Endothelial cell of umbilical vein (primary cell): ENCODE results near the gene HIP1R. TPM values are rescaled to one million over a fixed set of nuclear protein-coding genes. Genes with fewer than 3 reads are reported as not detected.

ENCODE experiments used
- BruUV-seq: library from RNA; stranded (reverse); fragments of 400-500 nt; replicated peaks from 2 replicates; lab custom pipeline; 2021; lab: Mats Ljungman, UMichigan
- CTCF ChIA-PET: fragments of 300-600, 350-600 bp; sonication (Branson Sonifier 250); formaldehyde crosslinking; loops from one replicate; lab custom pipeline; 2021; ENCODE audit warnings: antibody characterized with exemption, inconsistent platforms; lab: Charles Lee
- POLR2A ChIA-PET: fragments of 300-600, 350-600 bp; sonication (Branson Sonifier 250); formaldehyde crosslinking; loops from one replicate; lab custom pipeline; 2021; ENCODE audit warnings: antibody characterized with exemption, inconsistent platforms; lab: Charles Lee
- DNase-seq: peaks from one replicate; pipeline ENCODE4 v3.0.0-alpha.2; 2011; ENCODE audit warnings: low read depth, low spot score
- FAIRE-seq: peaks from 2 replicates; lab custom pipeline; 2011; peaks lifted over from hg19 to GRCh38; lab: Jason Lieb, UNC
- H2AFZ ChIP-seq: 2 replicates; pipeline ENCODE4 v1.6.0; 2012; ENCODE audit warnings: low read depth, low read length, control low read depth, inconsistent platforms
- H3K27ac ChIP-seq: 2 replicates; pipeline ENCODE4 v1.5.1; 2011; ENCODE audit warnings: low read depth, mild to moderate bottlenecking, control low read depth, low read length, moderate library complexity; ENCODE audit not compliant: insufficient read depth
- H3K27me3 ChIP-seq, 2 experiments: 2 replicates each; pipeline versions ENCODE4 v1.6.0 to v1.6.1; 2011; ENCODE audit warnings: low read length in 2 of 2, mixed read lengths in 1 of 2; ENCODE audit not compliant: control insufficient read depth in 2 of 2, insufficient read depth in 2 of 2
- H3K36me3 ChIP-seq, 2 experiments: 2 replicates in 1 of 2; 3 replicates in 1 of 2; pipeline ENCODE4 v1.5.1; 2011; ENCODE audit warnings: low read length in 2 of 2, mild to moderate bottlenecking in 1 of 2, moderate library complexity in 1 of 2; ENCODE audit not compliant: control insufficient read depth in 2 of 2, insufficient read depth in 2 of 2; ENCODE audit errors: extremely low read depth in 1 of 2
- H3K4me1 ChIP-seq: 3 replicates; pipeline ENCODE4 v1.5.1; 2011; ENCODE audit warnings: mild to moderate bottlenecking, low read length; ENCODE audit not compliant: control insufficient read depth, insufficient read depth; ENCODE audit errors: extremely low read depth
- H3K4me2 ChIP-seq: 2 replicates; pipeline ENCODE4 v1.6.1; 2011; ENCODE audit warnings: low read length, control low read depth, mixed read lengths; ENCODE audit not compliant: insufficient read depth
- H3K4me3 ChIP-seq, 3 experiments: fragments of 200-600 bp in 1 of 3; sonication (generic), shearing (Covaris generic) in 1 of 3; replicated peaks in 1 of 3; 2 replicates each; pipeline ENCODE4 v1.5.1; 2011 to 2016; ENCODE audit warnings: control low read depth in 3 of 3, low read length in 3 of 3, mild to moderate bottlenecking in 2 of 3, inconsistent platforms in 1 of 3, low read depth in 1 of 3, moderate library complexity in 1 of 3; ENCODE audit not compliant: insufficient read depth in 1 of 3
- H3K79me2 ChIP-seq: 2 replicates; pipeline ENCODE4 v1.6.0; 2012; ENCODE audit warnings: low read length, inconsistent platforms; ENCODE audit not compliant: control insufficient read depth, insufficient read depth
- H3K9ac ChIP-seq: replicated peaks from 2 replicates; pipeline ENCODE3; 2011; ENCODE audit warnings: low read length, control low read depth; ENCODE audit not compliant: insufficient read depth; ENCODE audit errors: extremely low read depth
- H3K9me1 ChIP-seq: replicated peaks from 3 replicates; pipeline ENCODE4 v1.6.0; 2011; ENCODE audit warnings: mild to moderate bottlenecking, low read length; ENCODE audit not compliant: control insufficient read depth, insufficient read depth; ENCODE audit errors: extremely low read depth
- H3K9me3 ChIP-seq: replicated peaks from 2 replicates; pipeline ENCODE4 v1.5.1; 2012; ENCODE audit warnings: low read length, inconsistent platforms; ENCODE audit not compliant: control insufficient read depth, insufficient read depth
- H4K20me1 ChIP-seq: replicated peaks from 2 replicates; pipeline ENCODE3; 2011; ENCODE audit warnings: mild to moderate bottlenecking, low read length; ENCODE audit not compliant: control insufficient read depth, insufficient read depth; ENCODE audit errors: extremely low read depth
- MYC ChIP-seq: IDR thresholded peaks from one replicate; pipeline ENCODE4 v1.6.1; 2011; ENCODE audit warnings: mild to moderate bottlenecking, low read depth, low read length
- POLR2A ChIP-seq: IDR thresholded peaks from 2 replicates; pipeline ENCODE4 v1.6.1; 2012; ENCODE audit warnings: low read depth, mild to moderate bottlenecking, control low read depth, low read length
- dilution Hi-C: fragments of 300-500 bp; cut with MboI; formaldehyde crosslinking; loops from one replicate; pipeline ENCODE4 v1.15.0; 2019; ENCODE audit warnings: low sequenced_read_pairs; ENCODE audit not compliant: extremely low pct_ligation_motif_present
- intact Hi-C: fragments of 100-400 bp; cut with micrococcal nuclease; formaldehyde crosslinking; loops from one replicate; pipeline ENCODE4 v1.10.0; 2022
- polyA plus RNA-seq, 4 experiments: library from polyadenylated mRNA; depleted of rRNA in 3 of 4; stranded (reverse) in 3 of 4; unstranded in 1 of 4; fragments of >200 nt; gene quantifications; 2 replicates each; pipeline versions ENCODE4 v1.2.1 to v1.2.3, GENCODE V29; 2011 to 2012; ENCODE audit warnings: missing spikeins in 1 of 4
- total RNA-seq: library from RNA; stranded (reverse); gene quantifications from 2 replicates; pipeline ENCODE4 v1.2.3, GENCODE V29; 2021
- TF ChIP-seq, protein P1 (sequence below), 2 donors: IDR thresholded peaks; 1 replicate in 1 of 2; 2 replicates in 1 of 2; pipeline ENCODE4 v1.5.1; 2011; ENCODE audit warnings: low read length in 2 of 2, mild to moderate bottlenecking in 2 of 2, moderate library complexity in 2 of 2, control low read depth in 1 of 2, inconsistent platforms in 1 of 2, low read depth in 1 of 2; ENCODE audit not compliant: insufficient read depth in 1 of 2; ENCODE audit errors: extremely low read depth in 1 of 2

The HIP1R gene
- total and polyA plus RNA-seq, 2 donors (not counting 3 experiments of a cell fraction or from before 2014, with no cell fraction given) = 111 to 122 TPM

DNA sequence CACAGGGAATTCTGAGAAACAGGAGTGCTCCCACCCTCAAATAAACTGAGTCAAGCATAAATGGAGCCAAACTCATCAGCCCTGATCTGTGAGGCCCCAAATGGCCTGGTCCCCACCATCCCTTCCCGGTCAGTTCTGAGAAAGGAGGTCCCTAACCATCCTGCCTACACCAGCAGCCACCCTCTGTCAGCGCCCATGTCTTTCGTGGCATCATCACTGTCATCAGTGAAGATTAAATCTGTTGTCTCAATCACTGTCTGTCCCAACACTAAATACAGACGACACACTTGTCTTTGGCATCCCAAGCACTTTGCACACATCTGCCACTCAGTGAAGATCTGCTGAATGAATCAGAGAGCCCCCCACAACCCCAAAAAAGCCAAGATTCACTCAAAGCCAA is 38.3 kb downstream of the HIP1R start:
- H3K9me3 ChIP-seq = no peaks in the 10 kb centered on the region
- H2AFZ ChIP-seq = no peak overlapping the region
- DNase-seq (no peak), FAIRE-seq (no peak)
- no peak overlapping the region for H3K9ac ChIP-seq
- no peak overlapping the region for H3K4me2 ChIP-seq
- H3K9me1 ChIP-seq = no peaks in the 10 kb centered on the region
- dilution Hi-C loops (no loop called here), intact Hi-C loops (no loop called here)
- H3K27ac ChIP-seq = no peak overlapping the region
- CTCF ChIA-PET = interaction anchor here (4.0 kb wide), 1 partner anchor 78 kb away, joined by 23 read pairs; no protein-coding TSS in a partner anchor
- POLR2A ChIA-PET = no interaction called here
- H3K4me1 ChIP-seq = peaks cover 32% of the 10 kb centered on the region
- H3K79me2 ChIP-seq = peaks cover 77% of the 10 kb centered on the region
- no peak for TF ChIP-seq POLR2A
- no peaks in the 10 kb centered on the region for H3K27me3 ChIP-seq
- peaks cover 9 to 10% of the 10 kb centered on the region in 2 experiments for H3K36me3 ChIP-seq
- H4K20me1 ChIP-seq = no peaks in the 10 kb centered on the region
- BruUV-seq = no TSS peak
- no peak overlapping the region for H3K4me3 ChIP-seq

DNA sequence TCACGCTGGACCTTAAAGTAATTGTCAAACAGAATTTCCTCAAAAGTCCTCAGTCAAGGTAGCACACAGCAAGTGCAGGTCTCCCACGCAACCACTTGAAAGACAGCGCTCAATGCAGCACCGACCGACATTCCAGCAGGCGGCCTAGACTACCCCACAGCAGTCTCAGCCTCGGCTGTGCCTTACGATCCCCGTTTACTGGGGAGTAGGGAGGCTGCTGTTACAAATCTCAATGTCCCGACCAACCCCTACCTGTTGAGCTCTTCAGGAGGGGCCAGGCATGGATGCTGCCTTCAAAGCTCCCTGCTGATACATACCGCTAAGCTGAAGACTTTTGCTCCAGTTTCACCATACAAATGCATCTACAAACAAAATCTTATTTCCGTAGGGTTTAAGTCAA is 38.8 kb downstream of the HIP1R start:
- POLR2A ChIA-PET = no interaction called here
- DNase-seq = no peak
- no TSS peak for BruUV-seq
- Histone ChIP-seq H3K9me3 (no peaks in the 10 kb centered on the region), H3K9me1 (no peaks in the 10 kb centered on the region), H3K27me3 (no peaks in the 10 kb centered on the region), H3K9ac (no peak overlapping the region), H3K4me1 (peaks cover 32% of the 10 kb centered on the region), H3K4me3 (no peak overlapping the region), H3K36me3 (peaks cover 5 to 9% of the 10 kb centered on the region in 2 experiments), H3K4me2 (no peak overlapping the region), H4K20me1 (no peaks in the 10 kb centered on the region), H3K27ac (no peak overlapping the region), H2AFZ (no peak overlapping the region), H3K79me2 (peaks cover 82% of the 10 kb centered on the region)
- intact Hi-C loops (no loop called here), dilution Hi-C loops (no loop called here)
- FAIRE-seq = no peak
- CTCF ChIA-PET = no interaction called here
- TF ChIP-seq, protein P1, sequence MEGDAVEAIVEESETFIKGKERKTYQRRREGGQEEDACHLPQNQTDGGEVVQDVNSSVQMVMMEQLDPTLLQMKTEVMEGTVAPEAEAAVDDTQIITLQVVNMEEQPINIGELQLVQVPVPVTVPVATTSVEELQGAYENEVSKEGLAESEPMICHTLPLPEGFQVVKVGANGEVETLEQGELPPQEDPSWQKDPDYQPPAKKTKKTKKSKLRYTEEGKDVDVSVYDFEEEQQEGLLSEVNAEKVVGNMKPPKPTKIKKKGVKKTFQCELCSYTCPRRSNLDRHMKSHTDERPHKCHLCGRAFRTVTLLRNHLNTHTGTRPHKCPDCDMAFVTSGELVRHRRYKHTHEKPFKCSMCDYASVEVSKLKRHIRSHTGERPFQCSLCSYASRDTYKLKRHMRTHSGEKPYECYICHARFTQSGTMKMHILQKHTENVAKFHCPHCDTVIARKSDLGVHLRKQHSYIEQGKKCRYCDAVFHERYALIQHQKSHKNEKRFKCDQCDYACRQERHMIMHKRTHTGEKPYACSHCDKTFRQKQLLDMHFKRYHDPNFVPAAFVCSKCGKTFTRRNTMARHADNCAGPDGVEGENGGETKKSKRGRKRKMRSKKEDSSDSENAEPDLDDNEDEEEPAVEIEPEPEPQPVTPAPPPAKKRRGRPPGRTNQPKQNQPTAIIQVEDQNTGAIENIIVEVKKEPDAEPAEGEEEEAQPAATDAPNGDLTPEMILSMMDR (IDR thresholded peaks at IDR 0.05; ENCODE audit: extremely low read depth in 1 of 2, insufficient read depth in 1 of 2, low read depth in 1 of 2, low read length in 2 of 2) = no peak
- TF ChIP-seq MYC = no peak
